CD14-positive monocyte (primary cell): Measurements from ENCODE around the gene NCOA4. TPM values are rescaled to one million over a fixed set of nuclear protein-coding genes. Genes with fewer than 3 reads are reported as not detected.
A peak's percentile ranks its signal among the peaks of the same experiment; 100 is the strongest.

ENCODE experiments used
- DNase-seq, 3 donors: peaks; one replicate each; pipeline ENCODE4 v3.0.0-alpha.2; 2011 to 2022
- H2AFZ ChIP-seq: 2 replicates; pipeline ENCODE4 v1.6.0; 2012; ENCODE audit warnings: mild to moderate bottlenecking, low read depth, low read length, inconsistent platforms; ENCODE audit not compliant: insufficient read depth, poor library complexity, severe bottlenecking
- H3K27ac ChIP-seq, 2 donors: 1 replicate in 1 of 2; 2 replicates in 1 of 2; pipeline ENCODE4 v1.5.1; 2012 to 2013; ENCODE audit warnings: low read length in 2 of 2, control low read depth in 1 of 2, inconsistent platforms in 1 of 2, low read depth in 1 of 2, mild to moderate bottlenecking in 1 of 2
- H3K27me3 ChIP-seq, 2 donors: one replicate each; pipeline versions ENCODE4 v1.6.0 to v1.6.1; 2011 to 2013; ENCODE audit warnings: low read length in 2 of 2; ENCODE audit not compliant: control insufficient read depth in 2 of 2, insufficient read depth in 2 of 2
- H3K36me3 ChIP-seq, 2 donors: replicated peaks in 1 of 2; 1 replicate in 1 of 2; 2 replicates in 1 of 2; pipeline versions ENCODE4 v1.5.1 to v1.6.1; 2012 to 2013; ENCODE audit warnings: low read length in 2 of 2, control low read depth in 1 of 2, inconsistent platforms in 1 of 2, mild to moderate bottlenecking in 1 of 2; ENCODE audit not compliant: insufficient read depth in 2 of 2, control insufficient read depth in 1 of 2
- H3K4me1 ChIP-seq, 2 donors: 1 replicate in 1 of 2; 2 replicates in 1 of 2; pipeline versions ENCODE4 v1.5.1 to v1.6.1; 2012 to 2013; ENCODE audit warnings: low read length in 2 of 2, control low read depth in 1 of 2, inconsistent platforms in 1 of 2, mild to moderate bottlenecking in 1 of 2, moderate library complexity in 1 of 2; ENCODE audit not compliant: insufficient read depth in 2 of 2, control insufficient read depth in 1 of 2
- H3K4me2 ChIP-seq: replicated peaks from 2 replicates; pipeline ENCODE3; 2012; ENCODE audit warnings: low read length, moderate library complexity, mild to moderate bottlenecking; ENCODE audit not compliant: poor library complexity, severe bottlenecking; ENCODE audit errors: extremely low read depth
- H3K4me3 ChIP-seq, 3 experiments: fragments of 200-600 bp in 1 of 3; sonication (generic) in 1 of 3; replicated peaks in 1 of 3; 1 replicate in 2 of 3; 2 replicates in 1 of 3; pipeline ENCODE4 v1.5.1; 2011 to 2013; ENCODE audit warnings: low read length in 3 of 3, mild to moderate bottlenecking in 3 of 3, control low read depth in 2 of 3, low read depth in 2 of 3, inconsistent platforms in 1 of 3, moderate library complexity in 1 of 3
- H3K79me2 ChIP-seq: 2 replicates; pipeline ENCODE4 v1.6.0; 2012; ENCODE audit warnings: mild to moderate bottlenecking, control low read depth, inconsistent platforms, low read length, moderate library complexity; ENCODE audit not compliant: insufficient read depth
- H3K9ac ChIP-seq: 2 replicates; pipeline ENCODE4 v1.6.0; 2017; ENCODE audit warnings: low read length, mild to moderate bottlenecking; ENCODE audit not compliant: insufficient read depth, poor library complexity, severe bottlenecking
- H3K9me3 ChIP-seq, 2 donors: replicated peaks in 1 of 2; 1 replicate in 1 of 2; 2 replicates in 1 of 2; pipeline versions ENCODE4 v1.5.1 to v1.6.1; 2012 to 2013; ENCODE audit warnings: low read length in 2 of 2, control low read depth in 1 of 2; ENCODE audit not compliant: control insufficient read depth in 1 of 2, insufficient read depth in 1 of 2
- H4K20me1 ChIP-seq: 2 replicates; pipeline ENCODE4 v1.6.0; 2012; ENCODE audit warnings: mild to moderate bottlenecking, low read length, control low read depth, moderate library complexity; ENCODE audit not compliant: insufficient read depth
- H3K27ac Mint-ChIP-seq, 7 donors: one replicate each; pipeline ENCODE4 v1.8.0; 2020; ENCODE audit warnings: mild to moderate bottlenecking in 7 of 7, mixed read lengths in 7 of 7, moderate library complexity in 6 of 7, inconsistent platforms in 2 of 7
- H3K27me3 Mint-ChIP-seq, 3 donors: one replicate each; pipeline ENCODE4 v1.8.0; 2021 to 2022; ENCODE audit warnings: low read depth in 3 of 3, mild to moderate bottlenecking in 3 of 3, mixed read lengths in 3 of 3, moderate library complexity in 3 of 3, inconsistent platforms in 1 of 3
- H3K36me3 Mint-ChIP-seq, 2 donors: one replicate each; pipeline ENCODE4 v1.8.0; 2020; ENCODE audit warnings: mixed read lengths in 2 of 2, inconsistent platforms in 1 of 2, mild to moderate bottlenecking in 1 of 2
- H3K4me1 Mint-ChIP-seq: one replicate; pipeline ENCODE4 v1.8.0; 2020; ENCODE audit warnings: mild to moderate bottlenecking, mixed read lengths
- H3K4me3 Mint-ChIP-seq, 2 donors: one replicate each; pipeline ENCODE4 v1.8.0; 2020; ENCODE audit warnings: mild to moderate bottlenecking in 2 of 2, mixed read lengths in 2 of 2, moderate library complexity in 1 of 2
- H3K9me3 Mint-ChIP-seq, 7 donors: one replicate each; pipeline ENCODE4 v1.8.0; 2020 to 2022; ENCODE audit warnings: mixed read lengths in 7 of 7, mild to moderate bottlenecking in 6 of 7, moderate library complexity in 6 of 7, inconsistent platforms in 2 of 7
- WGBS: methylation state at CpG from one replicate; pipeline ENCODE4 v1.1.5; 2013; ENCODE audit warnings: missing lambda C conversion rate; ENCODE audit not compliant: insufficient coverage; 5-methylcytosine and 5-hydroxymethylcytosine counted together
- intact Hi-C, 2 donors: fragments of 100-400 bp; cut with micrococcal nuclease; formaldehyde crosslinking; loops; one replicate each; pipeline versions ENCODE4 v1.15.0 to v1.15.1; 2023
- polyA minus RNA-seq: library from RNA; depleted of rRNA, polyadenylated mRNA; stranded (reverse); fragments of >200 nt; gene quantifications from 2 replicates; pipeline ENCODE4 v1.2.3, GENCODE V29; 2012
- polyA plus RNA-seq, 3 donors: library from polyadenylated mRNA; depleted of rRNA in 1 of 3; unstranded in 2 of 3; stranded (reverse) in 1 of 3; fragments of 300-500 nt in 2 of 3; fragments of >200 nt in 1 of 3; fragmentation: Illumina TruSeq in 2 of 3; gene quantifications; 1 replicate in 2 of 3; 2 replicates in 1 of 3; pipeline ENCODE4 v1.2.3, GENCODE V29; 2012 to 2021
- total RNA-seq, 12 experiments: library from RNA in 1 of 12; stranded (reverse) in 1 of 12; fragments of 120-200 nt in 1 of 12; gene quantifications; one replicate each; pipeline ENCODE4 v1.2.4 and lab custom pipeline; 2013 to 2026; ENCODE audit warnings: mixed read lengths in 6 of 12, inconsistent platforms in 1 of 12
- TF ChIP-seq, protein P1 (sequence below): fragments of 200-600 bp; IDR thresholded peaks from one replicate; pipeline ENCODE4 v1.8.0; 2022; ENCODE audit warnings: antibody characterized with exemption, mild to moderate bottlenecking

The NCOA4 gene
- 649 TPM for total RNA-seq (2013)
- polyA plus RNA-seq (100 to 1,000 TPM; 161 to 853 (median 784) TPM), polyA minus RNA-seq (250 and 363 TPM in 2 replicates), total RNA-seq (lab: John Stamatoyannopoulos, UW) (692 to 2,037 (median 1,119) reads per million in 11 experiments)

DNA sequence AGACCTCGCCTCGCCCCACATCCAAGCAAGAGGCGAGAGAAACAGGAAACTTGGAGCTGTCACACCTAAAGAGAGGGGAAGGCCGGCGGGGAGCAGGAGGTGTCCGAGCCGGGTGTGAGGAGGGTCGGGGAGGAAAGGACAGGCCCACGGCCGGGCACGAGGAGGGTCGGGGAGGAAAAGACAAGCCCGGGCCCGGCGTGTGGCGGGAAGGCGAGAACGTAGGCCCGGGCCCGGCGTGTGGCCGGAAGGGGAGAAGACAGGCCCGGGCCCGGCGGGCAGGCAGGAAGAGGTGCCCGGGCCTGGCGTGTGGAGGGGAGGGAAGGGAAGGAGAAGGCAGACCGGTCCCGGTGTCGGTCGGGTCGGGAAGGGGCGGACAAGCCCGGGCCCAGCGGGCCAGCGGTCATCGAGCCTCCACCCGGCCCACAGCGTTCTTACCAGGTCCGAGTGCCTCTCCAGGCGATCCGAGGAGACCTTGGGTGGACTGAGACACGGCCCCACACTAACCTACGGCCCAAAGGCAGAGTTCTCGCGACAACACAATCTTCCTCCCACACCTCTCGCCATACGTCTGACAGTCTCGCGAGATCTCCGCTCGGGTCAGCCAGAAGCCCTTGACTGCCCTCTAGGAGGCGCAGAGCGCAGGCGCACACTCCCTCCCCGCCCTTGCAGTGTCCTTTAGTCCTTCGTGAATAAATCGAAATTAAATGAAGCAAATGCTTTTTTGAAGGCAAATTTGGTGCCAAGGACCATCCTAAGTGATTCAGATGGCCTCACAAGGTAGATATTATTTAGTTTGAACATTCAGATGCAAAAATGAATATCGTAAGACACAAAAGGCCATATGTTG is at the start of gene NCOA4:
Gene NCOA4, minus strand, starts transcription at position 533 of the 847 bp plus-strand sequence. CDS start 13,943 bp downstream, outside the sequence.
- under 1% methylated on average over 56 of the region's 59 CpGs for WGBS
- TF ChIP-seq, protein P1, sequence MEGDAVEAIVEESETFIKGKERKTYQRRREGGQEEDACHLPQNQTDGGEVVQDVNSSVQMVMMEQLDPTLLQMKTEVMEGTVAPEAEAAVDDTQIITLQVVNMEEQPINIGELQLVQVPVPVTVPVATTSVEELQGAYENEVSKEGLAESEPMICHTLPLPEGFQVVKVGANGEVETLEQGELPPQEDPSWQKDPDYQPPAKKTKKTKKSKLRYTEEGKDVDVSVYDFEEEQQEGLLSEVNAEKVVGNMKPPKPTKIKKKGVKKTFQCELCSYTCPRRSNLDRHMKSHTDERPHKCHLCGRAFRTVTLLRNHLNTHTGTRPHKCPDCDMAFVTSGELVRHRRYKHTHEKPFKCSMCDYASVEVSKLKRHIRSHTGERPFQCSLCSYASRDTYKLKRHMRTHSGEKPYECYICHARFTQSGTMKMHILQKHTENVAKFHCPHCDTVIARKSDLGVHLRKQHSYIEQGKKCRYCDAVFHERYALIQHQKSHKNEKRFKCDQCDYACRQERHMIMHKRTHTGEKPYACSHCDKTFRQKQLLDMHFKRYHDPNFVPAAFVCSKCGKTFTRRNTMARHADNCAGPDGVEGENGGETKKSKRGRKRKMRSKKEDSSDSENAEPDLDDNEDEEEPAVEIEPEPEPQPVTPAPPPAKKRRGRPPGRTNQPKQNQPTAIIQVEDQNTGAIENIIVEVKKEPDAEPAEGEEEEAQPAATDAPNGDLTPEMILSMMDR: peak; percentile 74
- peaks cover 7 to 15% of the 10 kb centered on the region in 2 donors for H3K36me3 Mint-ChIP-seq
- Histone ChIP-seq H2AFZ (peak within 1 kb of the TSS; percentile 92), H3K4me3 (peak within 1 kb of the TSS; percentile 55 to 91 (median 67)), H3K9ac (peak within 1 kb of the TSS; percentile 98), H3K4me1 (peaks cover 31 to 56% of the 10 kb centered on the region in 2 donors), H3K36me3 (peaks cover 0 to 22% of the 10 kb centered on the region in 2 donors), H3K27ac (peak within 1 kb of the TSS; percentile 87 to 92), H3K9me3 (no peaks in the 10 kb centered on the region), H4K20me1 (peaks cover 46% of the 10 kb centered on the region), H3K4me2 (peak within 1 kb of the TSS; percentile 94), H3K27me3 (no peaks in the 10 kb centered on the region), H3K79me2 (peaks cover 51% of the 10 kb centered on the region)
- peak; percentile 97 to 99 (median 98) for DNase-seq
- intact Hi-C loops: loop anchor here in 1 of 2 donors (5.0 kb wide), 1 partner anchor 58 kb away; the partner anchor contains the start of gene TIMM23
- H3K4me3 Mint-ChIP-seq: peak within 1 kb of the TSS; percentile 87 to 92
- no peaks in the 10 kb centered on the region for H3K27me3 Mint-ChIP-seq
- H3K9me3 Mint-ChIP-seq: no peaks in the 10 kb centered on the region
- H3K4me1 Mint-ChIP-seq: peaks cover 51% of the 10 kb centered on the region
- peak within 1 kb of the TSS; percentile 92 to 98 (median 96) for H3K27ac Mint-ChIP-seq

DNA sequence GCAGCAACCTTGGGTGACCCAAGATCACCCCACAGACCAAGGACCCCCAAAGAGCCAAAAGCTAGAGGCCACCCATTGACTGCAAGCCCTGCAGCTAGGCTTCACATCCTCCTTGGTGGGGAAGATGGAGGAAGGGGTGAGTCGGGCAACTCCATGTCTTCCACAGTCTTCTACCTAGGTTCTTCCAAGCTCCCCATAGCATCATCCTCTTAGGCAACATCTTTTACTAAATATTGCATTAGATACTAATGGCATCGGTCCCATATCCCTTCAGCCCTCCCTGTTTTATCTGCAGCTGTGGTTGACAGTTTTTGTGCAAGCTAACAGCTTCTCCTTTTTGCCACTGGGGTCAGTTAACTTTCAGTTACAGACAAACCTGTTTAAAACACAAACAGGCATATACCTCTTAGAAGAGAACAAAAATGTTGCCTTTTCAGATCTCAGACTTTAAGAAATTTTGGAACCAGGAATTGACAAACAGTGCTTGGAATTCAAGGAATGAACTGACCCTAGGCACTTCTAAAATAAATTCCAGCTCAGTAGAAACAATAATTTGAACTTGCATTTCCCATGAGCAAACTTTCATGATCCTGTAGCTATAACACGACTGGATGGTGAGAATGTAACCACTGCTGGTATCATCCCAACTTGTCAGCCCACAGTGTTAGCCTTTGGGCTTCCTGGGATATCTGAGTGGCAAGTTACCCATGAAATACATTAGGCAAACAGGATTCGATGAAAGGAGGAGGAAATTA is 49.6 kb upstream of the NCOA4 start:
- H3K27ac Mint-ChIP-seq: peak overlapping the region; percentile 74 to 96 (median 88)
- WGBS: 0% methylated on average over 2 of the region's 4 CpGs
- no peaks in the 10 kb centered on the region for H3K9me3 ChIP-seq
- H3K4me1 ChIP-seq: peaks cover 51 to 61% of the 10 kb centered on the region in 2 donors
- H3K4me1 Mint-ChIP-seq: peaks cover 66% of the 10 kb centered on the region
- H4K20me1 ChIP-seq: no peaks in the 10 kb centered on the region
- intact Hi-C loops: no loop called here
- no peaks in the 10 kb centered on the region for H3K27me3 ChIP-seq
- no peaks in the 10 kb centered on the region for H3K36me3 Mint-ChIP-seq
- DNase-seq: peak; percentile 38 to 54 (median 50)
- H3K4me3 Mint-ChIP-seq: peak overlapping the region in 1 of 2 donors; percentile 70
- H2AFZ ChIP-seq: no peak overlapping the region
- TF ChIP-seq, protein P1: no peak
- H3K4me2 ChIP-seq: peak overlapping the region; percentile 38
- peak overlapping the region in 1 of 3 experiments; percentile 29 for H3K4me3 ChIP-seq
- H3K79me2 ChIP-seq: no peaks in the 10 kb centered on the region
- H3K27ac ChIP-seq: peak overlapping the region; percentile 58 to 87
- peaks cover 0 to 5% (median 0%) of the 10 kb centered on the region in 7 donors for H3K9me3 Mint-ChIP-seq
- peak overlapping the region; percentile 10 for H3K9ac ChIP-seq
- no peaks in the 10 kb centered on the region for H3K36me3 ChIP-seq
- H3K27me3 Mint-ChIP-seq: peaks cover 0 to 2% (median 0%) of the 10 kb centered on the region in 3 donors
